Small intestine (tissue), 7 donors: ENCODE measurements around the gene CACNA1H. TPM values are rescaled to one million over a fixed set of nuclear protein-coding genes. Genes with fewer than 3 reads are reported as not detected.
"Not testable (repeated sequence)": the region's sequence is repeated elsewhere in the genome, so short reads cannot be mapped to it uniquely, and the experiment has no call there.

ENCODE experiments used
- DNase-seq, 2 donors: peaks; one replicate each; pipeline versions ENCODE4 v3.0.0 to v3.0.0-alpha.2; 2013
- FAIRE-seq: peaks from 2 replicates; lab custom pipeline; 2012; peaks lifted over from hg19 to GRCh38; lab: Jason Lieb, UNC
- H3K27ac ChIP-seq, 3 donors: one replicate each; pipeline ENCODE4 v1.5.1; 2013; ENCODE audit warnings: low read length in 2 of 3, mild to moderate bottlenecking in 2 of 3, control low read depth in 1 of 3, inconsistent platforms in 1 of 3, low read depth in 1 of 3, moderate library complexity in 1 of 3
- H3K27me3 ChIP-seq, 3 donors: one replicate each; pipeline ENCODE4 v1.6.1; 2013; ENCODE audit warnings: low read length in 3 of 3, inconsistent platforms in 1 of 3; ENCODE audit not compliant: control insufficient read depth in 3 of 3, insufficient read depth in 3 of 3
- H3K36me3 ChIP-seq, 3 donors: one replicate each; pipeline ENCODE4 v1.6.1; 2013; ENCODE audit warnings: low read length in 3 of 3, inconsistent platforms in 1 of 3, low read depth in 1 of 3, mild to moderate bottlenecking in 1 of 3, moderate library complexity in 1 of 3; ENCODE audit not compliant: control insufficient read depth in 3 of 3, insufficient read depth in 2 of 3
- H3K4me1 ChIP-seq, 3 donors: one replicate each; pipeline ENCODE4 v1.6.1; 2013; ENCODE audit warnings: low read length in 2 of 3, inconsistent platforms in 1 of 3, low read depth in 1 of 3, mild to moderate bottlenecking in 1 of 3, moderate library complexity in 1 of 3; ENCODE audit not compliant: control insufficient read depth in 3 of 3, insufficient read depth in 2 of 3
- H3K4me3 ChIP-seq, 3 donors: one replicate each; pipeline ENCODE4 v1.5.1; 2013; ENCODE audit warnings: low read length in 3 of 3, control low read depth in 1 of 3, inconsistent platforms in 1 of 3, low read depth in 1 of 3, mild to moderate bottlenecking in 1 of 3, moderate library complexity in 1 of 3
- H3K9me3 ChIP-seq, 2 donors: one replicate each; pipeline ENCODE4 v1.6.1; 2013; ENCODE audit warnings: low read depth in 1 of 2, low read length in 1 of 2; ENCODE audit not compliant: control insufficient read depth in 2 of 2, insufficient read depth in 1 of 2
- WGBS, 3 donors: extraction: QIAGEN DNeasy Blood & Tissue Kit; methylation state at CpG; one replicate each; pipeline ENCODE4 v1.1.7; 2013; 5-methylcytosine and 5-hydroxymethylcytosine counted together
- polyA plus RNA-seq, 4 donors: library from polyadenylated mRNA; stranded (reverse) in 3 of 4; unstranded in 1 of 4; fragments of 200-250 nt in 3 of 4; fragments of 120-200 nt in 1 of 4; gene quantifications; one replicate each; pipeline versions ENCODE4 v1.2.1 to v1.2.3, GENCODE V29; 2013
- donor health status: healthy with polysubstance abuse.
- donor health status: control.
- donor health status: control.
- donor health status: Bipolar disorder and iron deficiency.
- donor health status: healthy.

The CACNA1H gene
- polyA plus RNA-seq, 4 donors = 0.22 to 7.0 (median 3.2) TPM

DNA sequence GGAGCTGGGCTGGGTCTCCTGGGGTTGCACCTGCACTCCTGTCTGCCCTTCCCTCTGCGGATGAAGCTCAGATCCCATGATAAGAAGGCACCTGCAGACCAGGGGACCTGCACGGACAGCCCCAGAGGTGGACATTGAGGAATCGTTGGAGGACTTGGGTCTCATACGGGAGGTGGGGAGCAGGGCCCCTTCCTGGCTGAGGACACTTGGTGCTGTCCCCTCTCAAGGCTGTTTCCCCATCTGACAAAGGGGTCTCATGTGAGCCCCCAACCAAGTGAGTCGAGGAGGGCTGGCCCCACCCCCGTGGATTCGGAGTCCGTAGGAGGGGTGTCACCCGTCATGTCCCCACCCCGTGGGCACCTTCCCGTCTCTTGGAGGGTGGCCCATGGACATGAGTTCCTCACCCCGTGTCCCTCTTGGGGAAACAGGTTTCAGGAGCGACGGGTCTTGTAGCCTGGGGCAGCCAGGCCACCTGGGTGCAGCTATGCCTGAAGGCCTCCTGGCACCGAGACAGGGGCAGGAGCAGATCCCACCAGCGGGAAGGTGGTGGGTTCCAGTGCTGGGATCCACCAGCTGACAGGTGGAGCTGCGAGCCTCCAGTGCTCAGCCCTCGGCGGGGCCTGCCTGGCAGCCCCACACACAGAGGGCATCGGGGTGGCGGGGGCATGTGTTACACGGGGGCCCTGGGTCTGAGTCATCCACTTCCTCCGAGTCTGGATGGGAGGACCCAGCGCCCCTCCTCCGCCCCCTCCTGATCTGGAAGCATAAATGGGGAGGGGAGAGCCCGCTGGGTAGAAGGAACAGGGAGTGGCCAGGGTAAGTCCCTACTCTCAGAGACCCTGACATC lies 102.6 kb downstream of the CACNA1H start, which contains the start of gene TPSD1:
TPSD1 (plus strand) TSS at position 794 of the 847 bp plus-strand sequence. CDS start 212 bp downstream, outside the sequence.
- not testable (repeated sequence) for H3K9me3 ChIP-seq, FAIRE-seq, H3K4me1 ChIP-seq, DNase-seq, H3K27ac ChIP-seq, H3K4me3 ChIP-seq, H3K36me3 ChIP-seq
- WGBS, 3 donors = 35 to 65% (median 47%) methylated on average over 19 to 26 of the region's 26 CpGs
- peaks cover 9 to 18% (median 10%) of the 10 kb centered on the region in 3 donors for H3K27me3 ChIP-seq

DNA sequence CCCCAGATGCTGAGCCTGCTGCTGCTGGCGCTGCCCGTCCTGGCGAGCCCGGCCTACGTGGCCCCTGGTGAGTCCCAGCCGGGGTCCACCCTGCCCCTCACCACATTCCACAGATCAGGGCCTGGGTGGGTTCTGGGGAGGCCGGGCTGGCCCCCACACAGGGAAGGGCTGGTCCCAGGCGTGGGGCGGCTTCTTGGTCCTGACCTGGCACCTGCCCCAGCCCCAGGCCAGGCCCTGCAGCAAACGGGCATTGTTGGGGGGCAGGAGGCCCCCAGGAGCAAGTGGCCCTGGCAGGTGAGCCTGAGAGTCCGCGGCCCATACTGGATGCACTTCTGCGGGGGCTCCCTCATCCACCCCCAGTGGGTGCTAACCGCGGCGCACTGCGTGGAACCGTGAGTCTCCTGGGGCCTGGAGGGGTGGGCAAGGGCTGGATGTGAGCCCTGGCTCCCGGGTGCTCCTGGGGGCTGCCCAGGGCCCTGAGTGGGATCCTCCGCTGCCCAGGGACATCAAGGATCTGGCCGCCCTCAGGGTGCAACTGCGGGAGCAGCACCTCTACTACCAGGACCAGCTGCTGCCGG lies 103.5 kb downstream of the CACNA1H start:
- WGBS, 3 donors = 72 to 83% (median 77%) methylated on average over 20 to 23 of the region's 23 CpGs
- not testable (repeated sequence) for H3K9me3 ChIP-seq, DNase-seq, H3K27ac ChIP-seq, H3K4me3 ChIP-seq, FAIRE-seq, H3K4me1 ChIP-seq, H3K36me3 ChIP-seq
- peaks cover 9 to 27% (median 13%) of the 10 kb centered on the region in 3 donors for H3K27me3 ChIP-seq

GRCh38 chr16:1256874-1257322 lies 104.0 kb downstream of the CACNA1H start:
- H3K4me1 ChIP-seq = no peaks in the 10 kb centered on the region
- no peaks in the 10 kb centered on the region for H3K36me3 ChIP-seq
- H3K4me3 ChIP-seq = no peak overlapping the region
- H3K27ac ChIP-seq = no peak overlapping the region
- WGBS, 3 donors = 69 to 81% (median 75%) methylated on average over 22 of the region's 22 CpGs
- FAIRE-seq = no peak
- no peaks in the 10 kb centered on the region for H3K9me3 ChIP-seq
- DNase-seq = no peak
- peaks cover 9 to 32% (median 15%) of the 10 kb centered on the region in 3 donors for H3K27me3 ChIP-seq

- no peak for FAIRE-seq
- DNase-seq = no peak
- H3K4me1 ChIP-seq = no peaks in the 10 kb centered on the region
- H3K27ac ChIP-seq = no peak overlapping the region
- H3K9me3 ChIP-seq = no peaks in the 10 kb centered on the region
- 52 to 73% (median 60%) methylated on average over 34 of the region's 34 CpGs for WGBS, 3 donors
- no peak overlapping the region for H3K4me3 ChIP-seq
- H3K27me3 ChIP-seq = peaks cover 9 to 38% (median 15%) of the 10 kb centered on the region in 3 donors
- H3K36me3 ChIP-seq = no peaks in the 10 kb centered on the region
Measured at GRCh38 chr16:1257561-1258224, 104.8 kb downstream of the CACNA1H start.

DNA sequence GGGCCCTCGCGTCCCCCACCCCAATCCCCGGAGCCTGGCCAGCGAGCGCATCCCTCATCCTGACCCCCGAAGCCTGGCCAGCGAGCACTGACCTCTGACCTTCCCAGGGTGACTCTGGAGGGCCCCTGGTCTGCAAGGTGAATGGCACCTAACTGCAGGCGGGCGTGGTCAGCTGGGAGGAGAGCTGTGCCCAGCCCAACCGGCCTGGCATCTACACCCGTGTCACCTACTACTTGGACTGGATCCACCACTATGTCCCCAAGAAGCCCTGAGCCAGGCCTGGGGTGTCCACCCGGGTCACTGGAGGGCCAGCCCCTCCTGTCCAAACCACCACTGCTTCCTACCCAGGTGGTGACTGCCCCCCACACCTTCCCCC lies 105.3 kb downstream of the CACNA1H start:
- 35 to 62% (median 37%) methylated on average over 10 to 12 of the region's 12 CpGs for WGBS, 3 donors
- peaks cover 9 to 38% (median 15%) of the 10 kb centered on the region in 3 donors for H3K27me3 ChIP-seq
- FAIRE-seq = no peak

DNA sequence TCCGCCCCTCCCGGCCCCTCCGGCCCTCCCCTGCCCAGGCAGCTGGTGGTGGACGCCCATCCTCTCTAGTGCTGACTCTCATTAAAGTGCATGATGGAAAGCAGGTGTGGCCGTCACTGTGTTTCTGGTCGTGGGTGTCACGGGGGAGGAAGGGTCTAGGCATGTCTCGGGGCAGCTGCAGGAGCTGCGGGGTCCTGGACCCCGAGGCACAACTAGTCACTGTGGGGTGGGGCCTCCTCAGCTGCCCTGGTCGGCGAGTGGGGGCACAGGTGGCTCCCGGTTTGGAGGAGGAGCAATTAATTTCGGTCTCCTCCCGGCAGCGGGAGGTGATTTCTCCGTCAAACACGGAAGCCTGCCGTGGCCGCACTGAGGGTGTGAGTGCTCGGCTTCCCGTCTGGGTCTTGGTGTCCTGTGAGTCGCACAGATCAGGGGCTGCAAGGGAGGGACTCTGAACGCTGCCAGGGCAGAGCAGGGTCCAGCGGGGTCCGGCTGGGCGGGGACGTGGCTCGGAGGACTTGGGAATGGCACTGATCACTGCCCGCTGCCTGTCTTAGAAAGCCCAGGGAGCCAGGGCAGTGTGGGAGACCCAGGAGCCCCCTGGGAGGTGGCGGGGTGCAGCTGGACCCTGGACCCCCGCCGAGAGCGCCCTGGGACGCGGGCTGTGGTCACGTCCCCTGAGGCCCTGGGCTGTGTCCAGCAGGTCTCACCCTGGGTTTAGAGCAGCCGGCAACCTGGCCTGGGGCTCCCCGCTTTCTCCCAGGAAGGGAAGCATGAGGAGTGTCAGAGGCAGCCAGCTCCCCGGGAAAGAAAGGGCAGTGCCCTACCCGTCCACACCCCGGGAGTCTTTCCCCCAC lies 106.2 kb downstream of the CACNA1H start:
- Histone ChIP-seq H3K9me3 (no peaks in the 10 kb centered on the region), H3K27me3 (peaks cover 9 to 38% (median 15%) of the 10 kb centered on the region in 3 donors), H3K4me3 (no peak overlapping the region), H3K36me3 (no peaks in the 10 kb centered on the region), H3K4me1 (no peaks in the 10 kb centered on the region), H3K27ac (no peak overlapping the region)
- 4 to 14% (median 6%) methylated on average over 33 to 42 of the region's 42 CpGs for WGBS, 3 donors
- FAIRE-seq = no peak
- DNase-seq = peak in 1 of 2 donors; percentile 28

More for the DNA sequence above, 105.3 kb downstream of the CACNA1H start:
- Histone ChIP-seq H3K4me3 (no peak overlapping the region), H3K9me3 (no peaks in the 10 kb centered on the region), H3K4me1 (no peaks in the 10 kb centered on the region), H3K36me3 (no peaks in the 10 kb centered on the region), H3K27ac (no peak overlapping the region)
- DNase-seq = no peak

DNA sequence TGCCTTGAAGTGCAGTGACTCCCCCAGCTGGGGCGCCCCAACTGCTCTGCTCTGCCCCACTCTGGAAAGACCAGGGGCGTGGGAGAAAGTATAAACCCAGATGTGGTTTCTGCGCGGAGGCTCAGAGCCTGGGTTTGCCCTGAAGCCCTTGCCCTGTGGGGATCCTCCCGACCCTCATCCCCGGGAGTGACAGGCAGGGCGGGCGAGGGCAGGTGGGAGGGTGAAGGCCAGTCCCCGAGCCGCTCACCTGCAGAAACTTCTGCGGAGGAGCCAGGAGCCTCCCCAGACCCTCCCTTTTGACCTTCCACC lies 106.8 kb downstream of the CACNA1H start:
- H3K9me3 ChIP-seq = no peaks in the 10 kb centered on the region
- whole genome bisulfite sequencing, 3 donors = 1 to 22% (median 3%) methylated on average over 11 of the region's 11 CpGs
- DNase-seq (no peak), FAIRE-seq (no peak)
- no peaks in the 10 kb centered on the region for H3K36me3 ChIP-seq
- no peak overlapping the region for H3K4me3 ChIP-seq
- H3K4me1 ChIP-seq = no peaks in the 10 kb centered on the region
- H3K27ac ChIP-seq = no peak overlapping the region
- peaks cover 9 to 38% (median 15%) of the 10 kb centered on the region in 3 donors for H3K27me3 ChIP-seq
